ENCODE measurements around the gene INSM1.

INSM1 gene

GRCh38 chr20:20364593-20365479, 3.1 kb upstream of the INSM1 start:
- H4K20me1 ChIP-seq (ENCODE audit: insufficient read depth, low read length, poor library complexity, severe bottlenecking) = no peaks in the 10 kb centered on the region
- no peak overlapping the region for H3K4me2 ChIP-seq (ENCODE audit: low read depth, low read length, poor library complexity, severe bottlenecking)
- no peaks in the 10 kb centered on the region for H3K9me3 ChIP-seq (ENCODE audit: insufficient read depth, low read depth, low read length)
- H3K4me1 ChIP-seq (ENCODE audit: insufficient read depth, low read length, poor library complexity, severe bottlenecking) = peaks cover 5% of the 10 kb centered on the region
- H3K9ac ChIP-seq (ENCODE audit: low read depth, low read length, poor library complexity, severe bottlenecking) = no peak overlapping the region
- no peaks in the 10 kb centered on the region for H3K27me3 ChIP-seq (ENCODE audit: insufficient read depth, low read length, poor library complexity, severe bottlenecking)
- no peaks in the 10 kb centered on the region for H3F3A ChIP-seq (ENCODE audit: low read depth)
- TF ChIP-seq CTCF (conservative IDR thresholded peaks at IDR 0.05; ENCODE audit: low read length) = no peak
- TF ChIP-seq EZH2phosphoT487 (IDR thresholded peaks at IDR 0.05; ENCODE audit: borderline replicate concordance) = no peak
- no peaks in the 10 kb centered on the region for H3K36me3 ChIP-seq (ENCODE audit: insufficient read depth, low read length)
- no peaks in the 10 kb centered on the region for H3K9me2 ChIP-seq (replicated peaks; ENCODE audit: low read depth, low read length)
- no peak overlapping the region for H2AFZ ChIP-seq (ENCODE audit: low read length)
- H3K79me2 ChIP-seq (ENCODE audit: insufficient read depth, low read length) = no peaks in the 10 kb centered on the region
- H3K4me3 ChIP-seq (ENCODE audit: low read length, poor library complexity, severe bottlenecking) = no peak overlapping the region

- Histone ChIP-seq H3K4me3 (ENCODE audit: low read length, poor library complexity, severe bottlenecking) (no peak overlapping the region), H3F3A (ENCODE audit: low read depth) (no peaks in the 10 kb centered on the region), H4K20me1 (ENCODE audit: insufficient read depth, low read length, poor library complexity, severe bottlenecking) (no peaks in the 10 kb centered on the region), H3K4me2 (ENCODE audit: low read depth, low read length, poor library complexity, severe bottlenecking) (no peak overlapping the region), H3K9me2 (replicated peaks; ENCODE audit: low read depth, low read length) (no peaks in the 10 kb centered on the region), H3K79me2 (ENCODE audit: insufficient read depth, low read length) (no peaks in the 10 kb centered on the region), H3K27me3 (ENCODE audit: insufficient read depth, low read length, poor library complexity, severe bottlenecking) (no peaks in the 10 kb centered on the region), H3K36me3 (ENCODE audit: insufficient read depth, low read length) (no peaks in the 10 kb centered on the region), H3K9ac (ENCODE audit: low read depth, low read length, poor library complexity, severe bottlenecking) (no peak overlapping the region), H2AFZ (ENCODE audit: low read length) (no peak overlapping the region), H3K4me1 (ENCODE audit: insufficient read depth, low read length, poor library complexity, severe bottlenecking) (no peaks in the 10 kb centered on the region), H3K9me3 (ENCODE audit: insufficient read depth, low read depth, low read length) (no peaks in the 10 kb centered on the region)
- TF ChIP-seq CTCF (conservative IDR thresholded peaks at IDR 0.05; ENCODE audit: low read length) = no peak
- TF ChIP-seq EZH2phosphoT487 (IDR thresholded peaks at IDR 0.05; ENCODE audit: borderline replicate concordance) = no peak
Measured at GRCh38 chr20:20365480-20366161, 2.3 kb upstream of the INSM1 start.

GRCh38 chr20:20366551-20366875, 1.4 kb upstream of the INSM1 start:
- no peak for TF ChIP-seq CTCF (conservative IDR thresholded peaks at IDR 0.05; ENCODE audit: low read length)
- Histone ChIP-seq H3F3A (ENCODE audit: low read depth) (no peaks in the 10 kb centered on the region), H3K36me3 (ENCODE audit: insufficient read depth, low read length) (no peaks in the 10 kb centered on the region), H3K4me1 (ENCODE audit: insufficient read depth, low read length, poor library complexity, severe bottlenecking) (no peaks in the 10 kb centered on the region), H2AFZ (ENCODE audit: low read length) (no peak overlapping the region), H3K9me3 (ENCODE audit: insufficient read depth, low read depth, low read length) (no peaks in the 10 kb centered on the region), H3K4me3 (ENCODE audit: low read length, poor library complexity, severe bottlenecking) (no peak overlapping the region), H4K20me1 (ENCODE audit: insufficient read depth, low read length, poor library complexity, severe bottlenecking) (no peaks in the 10 kb centered on the region), H3K9ac (ENCODE audit: low read depth, low read length, poor library complexity, severe bottlenecking) (no peak overlapping the region), H3K79me2 (ENCODE audit: insufficient read depth, low read length) (no peaks in the 10 kb centered on the region), H3K4me2 (ENCODE audit: low read depth, low read length, poor library complexity, severe bottlenecking) (no peak overlapping the region), H3K27me3 (ENCODE audit: insufficient read depth, low read length, poor library complexity, severe bottlenecking) (no peaks in the 10 kb centered on the region), H3K9me2 (replicated peaks; ENCODE audit: low read depth, low read length) (no peaks in the 10 kb centered on the region)

Data from Loucy (cell line).